Osteoblast (primary cell): ENCODE results near the gene ESYT2. TPM values are rescaled to one million over a fixed set of nuclear protein-coding genes. Genes with fewer than 3 reads are reported as not detected.

Experiments
- DNase-seq: peaks from one replicate; pipeline ENCODE4 v3.0.0; 2011; ENCODE audit warnings: low spot score, mixed read lengths; ENCODE audit not compliant: insufficient read length; ENCODE audit errors: missing footprints
- H2AFZ ChIP-seq: 2 replicates; pipeline ENCODE4 v1.6.0; 2011; ENCODE audit warnings: mild to moderate bottlenecking, low read length
- H3K27ac ChIP-seq: 2 replicates; pipeline ENCODE4 v1.5.1; 2011; ENCODE audit warnings: mild to moderate bottlenecking, low read depth, low read length, moderate library complexity
- H3K27me3 ChIP-seq: 2 replicates; pipeline ENCODE4 v1.6.0; 2012; ENCODE audit warnings: mild to moderate bottlenecking, control low read depth, inconsistent platforms, low read length, moderate library complexity; ENCODE audit not compliant: insufficient read depth
- H3K36me3 ChIP-seq: 2 replicates; pipeline ENCODE4 v1.5.1; 2011; ENCODE audit warnings: mild to moderate bottlenecking, low read length, control low read depth, moderate library complexity; ENCODE audit not compliant: insufficient read depth
- H3K4me1 ChIP-seq: 2 replicates; pipeline ENCODE4 v1.5.1; 2011; ENCODE audit warnings: mild to moderate bottlenecking, low read length, control low read depth, moderate library complexity; ENCODE audit not compliant: insufficient read depth
- H3K4me2 ChIP-seq: 2 replicates; pipeline ENCODE4 v1.6.0; 2011; ENCODE audit warnings: mild to moderate bottlenecking, low read length; ENCODE audit not compliant: insufficient read depth
- H3K4me3 ChIP-seq: fragments of 200-600 bp; sonication (generic); 3 replicates; pipeline ENCODE4 v1.5.1; 2012; ENCODE audit warnings: mild to moderate bottlenecking, low read length, inconsistent platforms; ENCODE audit not compliant: insufficient read depth
- H3K79me2 ChIP-seq: 2 replicates; pipeline ENCODE4 v1.6.0; 2012; ENCODE audit warnings: mild to moderate bottlenecking, low read length, control low read depth, inconsistent platforms; ENCODE audit not compliant: insufficient read depth
- H3K9me3 ChIP-seq: 2 replicates; pipeline ENCODE4 v1.5.1; 2011; ENCODE audit warnings: low read depth, low read length, control low read depth
- H4K20me1 ChIP-seq: 2 replicates; pipeline ENCODE4 v1.6.0; 2012; ENCODE audit warnings: mild to moderate bottlenecking, low read length, control low read depth; ENCODE audit not compliant: insufficient read depth
- total RNA-seq: library from RNA; depleted of rRNA; stranded (reverse); fragments of >200 nt; gene quantifications from 2 replicates; pipeline ENCODE4 v1.2.3, GENCODE V29; 2012
- TF ChIP-seq, protein P1 (sequence below): IDR thresholded peaks from 2 replicates; pipeline ENCODE4 v1.5.1; 2011; ENCODE audit warnings: mild to moderate bottlenecking, low read depth, low read length, moderate library complexity; ENCODE audit errors: extremely low read depth

Gene ESYT2
- total RNA-seq, 1 donor: 132 TPM

DNA sequence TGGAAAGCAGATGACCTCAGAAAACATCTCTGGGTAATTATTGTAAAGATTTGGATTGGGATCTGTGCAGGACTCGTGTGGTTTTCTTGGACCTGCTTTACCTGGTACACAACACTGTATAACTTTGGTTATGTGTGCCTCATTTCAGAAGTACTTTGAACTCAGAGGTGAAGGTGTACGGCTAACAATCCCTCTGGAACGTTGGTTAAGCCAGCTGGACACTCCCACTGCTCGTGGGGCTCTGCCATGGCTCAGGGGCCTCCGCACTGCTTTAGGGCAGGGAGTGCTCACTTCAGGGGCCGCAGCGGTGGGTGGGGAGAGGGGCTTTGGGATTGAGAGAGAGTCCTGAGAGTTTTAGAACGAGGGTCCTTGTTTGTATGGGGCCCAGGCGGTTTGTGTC is 40.6 kb upstream of the ESYT2 start:
- Histone ChIP-seq H3K4me2 (no peak overlapping the region), H3K27ac (no peak overlapping the region), H3K4me1 (no peaks in the 10 kb centered on the region), H3K79me2 (peaks cover 40% of the 10 kb centered on the region), H3K36me3 (peaks cover 17% of the 10 kb centered on the region), H2AFZ (no peak overlapping the region), H3K27me3 (no peaks in the 10 kb centered on the region), H4K20me1 (no peaks in the 10 kb centered on the region), H3K4me3 (no peak overlapping the region), H3K9me3 (no peaks in the 10 kb centered on the region)
- TF ChIP-seq, protein P1, sequence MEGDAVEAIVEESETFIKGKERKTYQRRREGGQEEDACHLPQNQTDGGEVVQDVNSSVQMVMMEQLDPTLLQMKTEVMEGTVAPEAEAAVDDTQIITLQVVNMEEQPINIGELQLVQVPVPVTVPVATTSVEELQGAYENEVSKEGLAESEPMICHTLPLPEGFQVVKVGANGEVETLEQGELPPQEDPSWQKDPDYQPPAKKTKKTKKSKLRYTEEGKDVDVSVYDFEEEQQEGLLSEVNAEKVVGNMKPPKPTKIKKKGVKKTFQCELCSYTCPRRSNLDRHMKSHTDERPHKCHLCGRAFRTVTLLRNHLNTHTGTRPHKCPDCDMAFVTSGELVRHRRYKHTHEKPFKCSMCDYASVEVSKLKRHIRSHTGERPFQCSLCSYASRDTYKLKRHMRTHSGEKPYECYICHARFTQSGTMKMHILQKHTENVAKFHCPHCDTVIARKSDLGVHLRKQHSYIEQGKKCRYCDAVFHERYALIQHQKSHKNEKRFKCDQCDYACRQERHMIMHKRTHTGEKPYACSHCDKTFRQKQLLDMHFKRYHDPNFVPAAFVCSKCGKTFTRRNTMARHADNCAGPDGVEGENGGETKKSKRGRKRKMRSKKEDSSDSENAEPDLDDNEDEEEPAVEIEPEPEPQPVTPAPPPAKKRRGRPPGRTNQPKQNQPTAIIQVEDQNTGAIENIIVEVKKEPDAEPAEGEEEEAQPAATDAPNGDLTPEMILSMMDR: no peak
- DNase-seq: no peak

DNA sequence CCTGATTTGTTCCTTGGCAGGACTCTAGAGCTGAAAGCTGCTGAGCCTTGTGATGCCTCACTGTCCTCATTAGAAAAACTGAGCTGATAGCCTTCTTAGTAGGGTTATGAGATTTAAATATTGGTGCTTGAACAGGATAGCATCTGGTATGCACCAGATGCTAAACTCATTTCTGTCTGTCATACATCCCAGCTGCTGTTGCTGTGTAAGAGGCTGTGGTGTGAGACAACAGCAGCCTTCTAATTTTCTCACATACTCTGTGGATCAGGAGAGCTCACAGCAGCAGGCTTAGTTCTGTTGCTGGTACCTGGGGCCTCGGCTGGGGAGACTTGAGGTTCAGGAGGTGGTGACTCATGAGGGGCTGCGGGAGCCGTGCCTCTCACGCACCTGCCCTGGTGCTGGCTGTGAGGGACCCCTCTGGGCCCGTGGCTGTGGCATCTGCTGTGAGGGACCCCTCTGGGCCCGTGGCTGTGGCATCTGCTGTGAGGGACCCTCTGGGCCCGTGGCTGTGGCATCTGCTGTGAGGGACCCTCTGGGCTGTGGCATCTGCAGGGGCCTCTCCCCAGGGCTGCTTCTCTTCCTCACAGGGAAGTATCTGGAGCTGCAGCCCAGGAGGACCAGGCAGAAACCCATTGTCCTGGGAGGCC is 39.6 kb upstream of the ESYT2 start:
- Histone ChIP-seq H3K4me1 (peaks cover 4% of the 10 kb centered on the region), H3K36me3 (peaks cover 8% of the 10 kb centered on the region), H2AFZ (no peak overlapping the region), H3K4me2 (no peak overlapping the region), H3K4me3 (no peak overlapping the region), H3K79me2 (peaks cover 50% of the 10 kb centered on the region), H3K9me3 (no peaks in the 10 kb centered on the region), H4K20me1 (no peaks in the 10 kb centered on the region), H3K27ac (no peak overlapping the region), H3K27me3 (no peaks in the 10 kb centered on the region)
- no peak for DNase-seq
- TF ChIP-seq, protein P1: no peak

DNA sequence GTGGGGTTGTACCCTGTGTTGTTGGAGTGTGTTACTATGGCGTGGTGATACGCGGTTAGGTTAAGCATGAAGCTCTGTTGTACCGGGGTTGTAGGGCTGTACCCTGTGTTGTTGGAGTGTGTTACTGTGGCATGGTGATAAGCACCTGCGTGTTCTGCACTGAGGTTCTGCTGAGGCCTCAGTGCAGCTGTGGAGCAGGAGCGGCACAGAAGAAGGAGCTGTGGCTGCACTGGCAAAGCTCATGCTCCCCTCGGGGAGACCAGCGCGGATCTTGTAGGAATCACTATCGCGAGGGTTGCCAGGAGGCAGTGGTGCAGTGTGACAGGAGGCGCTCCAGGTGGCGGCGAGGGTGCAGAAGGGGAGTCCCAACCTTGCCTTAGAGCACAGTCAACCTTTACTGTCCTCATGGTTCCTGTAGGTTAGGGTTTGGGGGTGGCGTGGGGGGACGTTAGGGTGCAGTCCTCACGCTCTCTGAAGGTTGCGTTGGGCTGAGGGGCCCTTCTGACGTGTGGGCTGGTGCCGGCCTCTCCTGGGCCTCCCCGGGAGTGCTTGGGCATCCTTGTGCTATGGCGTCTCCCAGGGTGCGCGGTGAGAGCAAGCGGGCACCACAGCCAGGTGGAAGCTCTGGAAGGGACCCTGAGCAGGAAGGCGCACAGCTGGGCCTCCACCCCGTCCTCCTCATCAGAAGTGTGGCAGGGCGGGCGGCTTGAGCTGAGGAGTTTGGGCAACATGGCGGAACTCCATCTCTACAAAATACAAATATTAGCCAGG is 38.1 kb upstream of the ESYT2 start:
- Histone ChIP-seq H3K36me3 (peaks cover 5% of the 10 kb centered on the region), H3K27me3 (no peaks in the 10 kb centered on the region), H3K4me2 (no peak overlapping the region), H3K4me3 (no peak overlapping the region), H4K20me1 (no peaks in the 10 kb centered on the region), H3K79me2 (peaks cover 50% of the 10 kb centered on the region), H3K27ac (no peak overlapping the region), H3K9me3 (no peaks in the 10 kb centered on the region), H3K4me1 (peaks cover 4% of the 10 kb centered on the region), H2AFZ (no peak overlapping the region)
- no peak for DNase-seq
- TF ChIP-seq, protein P1: no peak

DNA sequence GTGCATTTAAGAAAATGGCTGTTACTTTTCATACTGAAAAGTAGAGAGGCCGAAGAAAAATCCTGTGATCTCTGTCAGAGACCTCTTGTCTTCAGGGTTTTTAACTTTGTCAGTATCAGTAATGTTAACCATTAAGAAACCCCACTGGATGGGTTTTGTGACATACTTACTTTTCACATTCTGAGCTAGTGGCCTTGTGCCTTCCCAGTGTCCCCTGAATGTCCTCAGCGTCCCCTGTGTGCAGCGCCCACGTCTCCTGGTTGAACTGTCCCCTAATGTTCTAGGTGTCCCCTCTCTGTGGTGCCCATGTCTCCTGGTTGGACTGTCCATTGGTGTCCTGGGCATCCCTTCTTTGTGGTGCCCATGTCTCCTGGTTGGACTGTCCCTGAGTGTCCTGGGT is 36.7 kb upstream of the ESYT2 start:
- TF ChIP-seq, protein P1: no peak
- DNase-seq: no peak
- Histone ChIP-seq H2AFZ (no peak overlapping the region), H3K4me2 (no peak overlapping the region), H3K36me3 (no peaks in the 10 kb centered on the region), H3K27me3 (no peaks in the 10 kb centered on the region), H3K79me2 (peaks cover 50% of the 10 kb centered on the region), H3K4me1 (peaks cover 4% of the 10 kb centered on the region), H3K4me3 (no peak overlapping the region), H3K27ac (no peak overlapping the region), H3K9me3 (no peaks in the 10 kb centered on the region), H4K20me1 (no peaks in the 10 kb centered on the region)
